GM19328 (cell line): ENCODE measurements around the gene TMEM86A.

ENCODE experiments used
- ATAC-seq: cut with Tn5 transposase; IDR thresholded peaks from one replicate; pipeline ENCODE4 v1.9.1; 2021; ENCODE audit warnings: mild to moderate bottlenecking, moderate library complexity; ENCODE audit not compliant: unreplicated experiment

Gene TMEM86A

DNA sequence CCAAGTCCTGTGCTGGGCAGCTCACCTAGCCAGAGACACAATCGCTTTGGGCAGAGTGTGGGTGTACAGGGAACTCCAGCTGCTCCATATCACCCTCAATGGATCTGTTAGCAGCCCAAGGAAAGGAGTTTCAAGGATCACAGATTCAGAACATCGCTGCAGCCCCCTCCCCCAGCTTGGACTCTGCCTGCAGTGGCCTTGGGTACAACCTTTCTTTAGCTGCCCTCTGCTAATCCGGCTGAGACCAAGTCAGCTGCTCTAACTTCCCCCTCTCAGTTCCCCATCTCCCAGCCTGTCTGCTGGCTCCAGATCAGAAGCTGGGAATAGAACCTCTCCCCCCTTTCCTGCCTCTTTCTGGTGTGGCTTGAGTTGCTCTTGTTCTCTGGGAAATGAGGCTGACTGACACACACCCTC, 1.3 kb downstream of the TMEM86A start:
- ATAC-seq, result no peak

- ATAC-seq, result no peak
Observed at GRCh38 chr11:18700375-18700774, 1.8 kb downstream of the TMEM86A start.

DNA sequence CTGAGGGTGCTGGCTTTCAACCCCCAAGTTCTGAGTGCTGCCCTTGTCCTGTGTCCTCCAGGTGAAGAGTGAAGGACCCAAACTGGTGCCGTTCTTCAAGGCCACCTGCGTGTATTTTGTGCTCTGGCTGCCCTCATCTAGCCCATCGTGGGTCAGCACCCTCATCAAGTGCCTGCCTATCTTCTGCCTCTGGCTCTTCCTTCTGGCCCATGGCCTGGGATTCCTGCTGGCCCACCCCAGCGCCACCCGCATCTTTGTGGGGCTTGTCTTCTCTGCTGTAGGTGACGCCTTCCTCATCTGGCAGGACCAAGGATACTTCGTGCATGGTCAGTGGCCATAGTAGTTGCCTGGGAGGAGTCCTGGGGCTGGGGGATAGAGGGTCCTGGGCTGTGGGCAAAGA, 2.3 kb downstream of the TMEM86A start:
- no peak for ATAC-seq

DNA sequence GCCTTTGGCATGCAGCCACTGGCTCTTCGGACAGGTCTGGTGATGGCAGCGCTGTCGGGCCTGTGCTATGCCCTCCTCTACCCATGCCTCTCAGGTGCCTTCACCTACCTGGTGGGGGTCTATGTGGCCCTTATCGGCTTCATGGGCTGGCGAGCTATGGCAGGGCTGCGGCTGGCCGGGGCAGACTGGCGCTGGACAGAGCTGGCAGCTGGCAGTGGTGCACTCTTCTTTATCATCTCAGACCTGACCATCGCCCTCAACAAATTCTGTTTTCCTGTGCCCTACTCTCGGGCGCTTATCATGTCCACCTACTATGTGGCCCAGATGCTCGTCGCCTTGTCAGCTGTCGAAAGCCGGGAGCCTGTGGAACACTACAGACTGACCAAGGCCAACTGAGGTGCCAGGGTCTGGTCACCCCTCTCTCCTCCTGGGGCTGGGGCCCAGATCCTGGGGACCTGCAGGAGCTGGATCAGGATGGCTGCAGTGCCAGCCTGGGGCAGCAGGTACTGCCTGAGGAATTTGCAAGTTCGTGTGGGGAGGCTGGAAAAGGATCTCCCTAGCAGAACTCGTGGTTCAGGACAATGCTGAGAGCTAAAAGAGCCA, 3.1 kb downstream of the TMEM86A start:
- no peak for ATAC-seq

DNA sequence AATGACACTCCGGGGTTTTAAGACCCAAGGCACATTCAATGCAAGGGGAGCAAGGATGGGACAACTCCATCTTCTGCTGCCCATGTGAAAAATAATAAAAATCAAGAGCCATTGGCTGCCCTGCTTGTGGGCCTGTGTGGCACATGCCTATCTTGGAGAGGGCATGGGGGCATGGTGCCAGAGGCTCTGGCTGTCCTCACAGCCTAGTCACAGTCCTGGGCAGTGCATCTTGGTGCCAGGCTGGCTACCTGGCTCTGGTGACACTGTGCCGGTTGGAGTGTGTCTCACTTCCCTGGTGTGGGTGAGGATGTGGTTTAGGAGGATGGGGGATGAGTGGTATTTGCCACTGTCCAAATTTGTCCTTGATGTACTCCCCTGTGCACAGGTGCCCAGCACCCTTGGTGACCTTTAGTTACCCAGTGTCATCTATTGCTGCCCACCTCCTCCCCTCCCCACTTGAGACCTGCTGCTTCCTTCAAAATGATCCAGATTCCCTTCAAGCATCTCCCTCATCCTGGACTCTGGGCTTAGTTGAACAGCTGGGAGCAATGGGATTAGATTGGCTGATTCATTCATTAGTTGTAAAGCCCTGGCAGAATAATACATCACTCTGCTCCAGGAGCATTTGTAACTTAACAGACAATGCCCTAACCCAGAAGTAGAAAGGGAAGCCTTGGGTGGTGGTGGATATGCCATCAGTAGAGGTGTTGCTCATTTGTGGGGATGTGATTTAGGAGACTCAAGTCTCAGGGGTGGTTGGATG, 4.6 kb downstream of the TMEM86A start:
- ATAC-seq, result no peak

GRCh38 chr11:18704045-18704645, 5.6 kb downstream of the TMEM86A start:
- no peak for ATAC-seq

- ATAC-seq, result no peak
Observed at GRCh38 chr11:18704698-18705097, 6.1 kb downstream of the TMEM86A start.

GRCh38 chr11:18705651-18706281, 7.2 kb downstream of the TMEM86A start:
- no peak for ATAC-seq

DNA sequence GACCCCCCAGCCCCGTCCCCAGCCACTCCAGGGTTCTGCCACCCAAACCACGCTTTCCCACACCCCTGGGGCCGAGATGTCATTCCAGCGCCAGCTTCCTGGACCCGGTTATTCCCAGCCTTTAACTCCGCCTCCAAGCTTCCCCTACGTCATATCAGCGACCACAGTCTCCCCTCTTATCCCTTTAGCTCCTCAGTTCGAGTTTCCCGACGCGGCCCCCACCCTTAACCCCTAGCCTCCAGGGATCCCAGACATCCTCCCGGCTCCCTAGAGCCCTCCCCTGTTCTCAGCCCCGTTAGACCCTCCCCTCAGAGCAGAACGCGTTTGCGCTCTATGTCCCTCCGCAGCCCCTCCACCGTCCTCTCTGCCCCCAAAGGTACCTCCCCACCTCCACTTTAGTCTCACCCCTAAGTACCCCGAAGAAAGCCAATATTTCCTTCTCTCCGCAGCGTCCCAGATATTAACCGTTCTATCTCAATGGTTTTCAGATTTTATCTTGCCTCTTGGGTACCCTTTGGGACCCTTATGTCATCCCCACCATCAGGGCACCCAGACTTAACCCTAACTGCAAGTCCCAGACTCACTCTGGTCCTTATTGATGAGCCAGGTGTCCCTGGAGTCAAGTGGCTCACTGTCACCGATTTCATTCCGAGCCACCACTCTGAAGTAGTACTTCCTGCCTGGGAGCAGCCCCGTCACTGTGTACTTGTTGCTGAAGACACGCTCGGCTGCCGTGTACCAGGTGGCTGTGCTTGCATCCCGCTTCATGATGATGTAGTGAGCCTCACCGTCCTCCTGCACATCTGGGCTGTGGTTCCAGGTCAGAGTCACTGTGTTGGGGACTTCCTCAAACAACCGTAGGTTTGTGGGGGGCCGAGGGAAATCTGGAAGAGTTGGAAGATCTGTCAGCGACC, 8.0 kb downstream of the TMEM86A start:
- peak; percentile 46 for ATAC-seq

DNA sequence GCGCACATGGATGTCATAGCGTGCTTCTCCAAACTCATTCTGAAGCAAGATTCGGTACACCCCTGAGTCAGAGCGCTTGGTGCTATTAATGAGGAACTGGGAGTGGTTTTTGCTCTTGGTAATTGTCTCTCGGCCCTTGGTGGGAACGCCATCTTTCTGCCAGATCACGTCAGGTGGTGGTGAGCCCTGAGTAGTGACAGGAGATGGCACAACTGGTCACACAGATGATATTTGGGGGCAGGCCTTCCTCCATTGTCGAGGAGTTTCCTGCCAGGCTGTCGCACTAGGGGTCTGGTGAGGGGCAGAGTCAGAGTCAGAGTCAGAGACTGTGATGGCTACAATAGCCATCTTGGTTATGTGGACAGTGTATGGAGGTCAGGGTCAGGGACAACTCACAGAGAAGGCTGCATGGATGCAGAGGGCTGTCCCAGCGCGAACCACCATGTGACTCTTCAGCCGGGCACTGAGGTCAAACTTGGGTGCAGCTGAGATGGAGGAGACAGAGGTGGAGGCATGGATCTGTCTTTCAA, 9.3 kb downstream of the TMEM86A start:
- no peak for ATAC-seq

GRCh38 chr11:18709414-18709813, 10.8 kb downstream of the TMEM86A start:
- ATAC-seq, result no peak

DNA sequence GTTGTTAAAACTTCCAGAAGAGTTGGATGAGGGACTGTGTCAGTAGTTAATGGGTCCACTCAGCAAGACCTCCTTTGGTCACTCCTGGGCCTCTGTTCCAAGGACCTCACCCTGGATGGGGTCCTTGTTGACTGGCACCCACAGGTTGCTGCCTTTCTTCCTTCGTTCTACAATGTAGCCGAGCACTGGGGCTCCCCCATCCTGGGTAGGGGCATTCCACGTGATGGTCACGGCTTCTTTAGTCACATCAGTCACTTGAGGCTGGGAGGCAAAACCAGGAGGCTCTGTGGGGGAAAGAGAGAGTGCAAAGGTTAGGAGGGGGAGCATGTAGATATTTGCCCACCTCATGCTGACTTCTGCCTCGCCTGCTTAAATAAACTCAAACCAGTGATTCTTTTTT, 12.0 kb downstream of the TMEM86A start:
- ATAC-seq, result no peak

- ATAC-seq, result no peak
Observed at GRCh38 chr11:18713646-18714442, 15.3 kb downstream of the TMEM86A start.

DNA sequence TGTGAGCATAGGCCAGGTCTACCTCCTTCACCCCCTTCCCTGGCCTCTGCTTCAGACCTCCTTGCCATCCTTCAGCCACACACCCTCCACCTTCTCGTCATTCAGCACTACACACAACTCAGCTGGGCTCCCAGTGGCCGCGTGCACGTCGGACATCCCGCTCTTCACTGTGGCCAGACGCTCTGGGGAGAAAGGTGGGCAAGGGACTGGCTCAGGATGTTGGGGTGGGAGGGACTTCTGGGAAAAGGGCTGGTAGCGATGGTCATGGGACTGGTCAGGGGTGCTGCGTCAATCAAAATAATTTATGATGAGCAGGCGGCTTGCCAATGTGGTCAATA, 15.8 kb downstream of the TMEM86A start:
- no peak for ATAC-seq

DNA sequence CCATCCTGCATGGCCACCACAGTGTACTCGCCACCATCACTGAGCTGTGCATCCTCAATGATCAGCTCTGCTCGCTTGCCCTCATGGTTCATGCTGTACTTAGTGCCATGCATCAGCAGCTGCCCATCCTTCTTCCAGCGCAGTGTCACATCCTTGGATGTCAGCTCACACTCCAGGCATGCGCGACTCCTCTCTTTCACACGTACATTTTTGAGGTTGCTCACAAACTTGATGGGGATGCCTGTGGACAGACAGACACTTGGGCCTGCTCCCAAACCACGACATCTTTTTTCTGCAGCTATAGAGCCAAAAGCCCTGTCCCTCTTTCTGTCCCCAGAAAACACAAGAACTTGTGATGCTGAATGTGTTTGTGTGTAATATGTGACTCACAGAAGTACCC, 16.9 kb downstream of the TMEM86A start:
- no peak for ATAC-seq

GRCh38 chr11:18720091-18720807, 21.7 kb downstream of the TMEM86A start:
- ATAC-seq, result no peak

GRCh38 chr11:18720808-18721560, 22.4 kb downstream of the TMEM86A start:
- peak; percentile 82 for ATAC-seq

DNA sequence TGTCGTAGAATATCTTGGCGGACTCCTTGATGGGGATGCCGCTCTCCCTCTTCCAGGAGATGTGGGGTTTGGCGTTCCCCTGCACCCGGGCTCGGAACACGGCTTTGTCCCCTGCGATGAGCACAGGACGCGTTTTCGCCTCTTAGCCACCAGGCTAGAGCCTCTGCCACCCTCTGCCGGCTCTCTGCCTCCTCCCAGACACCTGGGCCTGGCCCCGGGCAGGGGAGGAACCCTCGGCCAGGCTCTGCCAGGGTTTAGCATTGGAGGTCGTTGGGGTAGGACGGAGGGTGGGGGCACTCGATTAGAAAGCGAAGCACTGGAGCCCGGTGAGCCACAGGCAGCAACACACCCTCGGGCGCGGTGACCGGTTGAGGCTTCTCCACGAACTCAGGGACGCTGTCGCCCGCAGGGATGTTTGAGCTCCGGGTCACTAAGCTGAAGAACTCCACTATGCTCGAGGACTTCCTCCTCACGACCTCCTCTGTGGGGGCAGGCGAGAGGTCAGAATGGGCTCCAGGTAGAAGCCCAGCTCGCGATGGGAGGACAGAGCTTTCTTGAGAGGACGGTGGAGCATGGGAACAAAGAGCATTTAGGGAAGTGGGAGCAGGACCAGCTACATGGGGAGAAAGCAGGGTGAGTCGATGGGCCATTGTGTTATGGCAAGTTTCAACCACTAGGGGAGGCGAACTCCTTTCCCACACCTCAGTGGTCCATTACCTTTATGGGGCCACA, 23.1 kb downstream of the TMEM86A start:
- ATAC-seq, result no peak
